OCI-LY3 (cell line): ENCODE results near the gene FNBP1L.

ENCODE experiments used
- CTCF ChIP-seq: fragments of 200-600, 300-600 bp; sonication (generic); IDR thresholded peaks from 2 replicates; pipeline ENCODE4 v1.5.1; 2014; ENCODE audit warnings: antibody characterized with exemption, low read length, low read depth
- EZH2phosphoT487 ChIP-seq: fragments of 200-600 bp; shearing (Covaris generic); IDR thresholded peaks from 2 replicates; pipeline ENCODE4 v1.6.1; 2018; ENCODE audit warnings: antibody characterized with exemption, mixed run types, low read depth

- TF ChIP-seq CTCF (no peak), EZH2phosphoT487 (no peak)
These were observed 23.4 kb downstream of the FNBP1L start for GRCh38 chr1:93471284-93471683.
